HepG2 (cell line): ENCODE data around the gene THRAP3. TPM values are rescaled to one million over a fixed set of nuclear protein-coding genes. Genes with fewer than 3 reads are reported as not detected.

Experiments used
- ARNTL ChIP-seq: sonication (generic); formaldehyde crosslinking; IDR thresholded peaks from 2 replicates; pipeline ENCODE4 v1.4.0; 2020; ENCODE audit warnings: mild to moderate bottlenecking, missing genetic modification reagents
- E2F2 ChIP-seq: sonication (generic); formaldehyde crosslinking; IDR thresholded peaks from 2 replicates; pipeline ENCODE4 v1.4.0; 2020; ENCODE audit warnings: missing genetic modification reagents, borderline replicate concordance
- ETV5 ChIP-seq: IDR thresholded peaks from 2 replicates; pipeline ENCODE4 v1.6.1; 2018; ENCODE audit warnings: missing biosample characterization, missing genetic modification reagents, inconsistent platforms, borderline replicate concordance
- KDM4B ChIP-seq: sonication (generic); formaldehyde crosslinking; IDR thresholded peaks from 2 replicates; pipeline ENCODE4 v1.4.0; 2020; ENCODE audit warnings: missing genetic modification reagents
- KLF11 ChIP-seq: IDR thresholded peaks from 2 replicates; pipeline ENCODE4 v1.6.1; 2016; ENCODE audit warnings: missing compliant biosample characterization
- PTBP1 ChIP-seq: fragments of 200-400 bp; formaldehyde crosslinking; IDR thresholded peaks from 2 replicates; pipeline ENCODE4 v1.6.1; 2018; ENCODE audit warnings: low read length, low read depth; ENCODE audit not compliant: poor library complexity, severe bottlenecking
- RFXAP ChIP-seq: sonication (generic); formaldehyde crosslinking; IDR thresholded peaks from 2 replicates; pipeline ENCODE4 v1.4.0; 2020; ENCODE audit warnings: missing genetic modification reagents, borderline replicate concordance
- SMARCE1 ChIP-seq: fragments of 450-650 bp; IDR thresholded peaks from 2 replicates; pipeline ENCODE4 v1.6.1; 2017; ENCODE audit warnings: borderline replicate concordance
- SNRNP70 ChIP-seq: fragments of 200-400 bp; formaldehyde crosslinking; IDR thresholded peaks from 2 replicates; pipeline ENCODE4 v1.6.1; 2017; ENCODE audit warnings: mild to moderate bottlenecking, low read depth, low read length, moderate library complexity
- ZBTB44 ChIP-seq: sonication (generic); formaldehyde crosslinking; IDR thresholded peaks from 2 replicates; pipeline ENCODE4 v1.4.0; 2020; ENCODE audit warnings: missing genetic modification reagents
- ZFX ChIP-seq: sonication (generic); formaldehyde crosslinking; IDR thresholded peaks from 2 replicates; pipeline ENCODE4 v1.4.0; 2020; ENCODE audit warnings: mild to moderate bottlenecking, low read depth, missing genetic modification reagents, moderate library complexity
- ZIK1 ChIP-seq: sonication (generic); formaldehyde crosslinking; IDR thresholded peaks from 2 replicates; pipeline ENCODE4 v1.5.0; 2020; ENCODE audit warnings: mild to moderate bottlenecking, low read depth, missing genetic modification reagents, borderline replicate concordance
- ZNF180 ChIP-seq: sonication (generic); formaldehyde crosslinking; IDR thresholded peaks from 2 replicates; pipeline ENCODE4 v1.4.0; 2020; ENCODE audit warnings: low read depth, missing genetic modification reagents, borderline replicate concordance
- ZNF260 ChIP-seq: sonication (generic); formaldehyde crosslinking; IDR thresholded peaks from 2 replicates; pipeline ENCODE4 v1.4.0; 2020; ENCODE audit warnings: missing genetic modification reagents, low read depth, mild to moderate bottlenecking, borderline replicate concordance
- ZNF547 ChIP-seq: sonication (generic); formaldehyde crosslinking; IDR thresholded peaks from 2 replicates; pipeline ENCODE4 v1.5.1; 2020; ENCODE audit warnings: mild to moderate bottlenecking, missing genetic modification reagents
- ZNF549 ChIP-seq: sonication (generic); formaldehyde crosslinking; IDR thresholded peaks from 2 replicates; pipeline ENCODE4 v1.5.0; 2020; ENCODE audit warnings: missing genetic modification reagents
- ZNF629 ChIP-seq: sonication (generic); formaldehyde crosslinking; conservative IDR thresholded peaks from 2 replicates; pipeline ENCODE4 v1.5.0; 2020; ENCODE audit warnings: missing genetic modification reagents
- polyA plus RNA-seq, 8 experiments: library from polyadenylated mRNA; depleted of rRNA in 3 of 8; stranded (reverse) in 7 of 8; unstranded in 1 of 8; fragments of >200 nt; fragmentation: Illumina TruSeq in 4 of 8; extraction: Trizol in 4 of 8; gene quantifications; 2 replicates each; pipeline versions ENCODE4 v1.2.1 to v1.2.3, GENCODE V29; 2011 to 2016; ENCODE audit warnings: low read depth in 4 of 8, missing spikeins in 1 of 8, mixed read lengths in 1 of 8; ENCODE audit not compliant: insufficient read depth in 1 of 8
- total RNA-seq, 5 experiments: library from RNA; depleted of rRNA; stranded (reverse); fragments of >200 nt; fragmentation: Illumina TruSeq; extraction: Trizol; gene quantifications; 2 replicates each; pipeline ENCODE4 v1.2.3, GENCODE V29; 2016; ENCODE audit warnings: low read depth in 1 of 5
- TF ChIP-seq, protein P1 (sequence below): IDR thresholded peaks from 2 replicates; pipeline ENCODE4 v1.6.1; 2012; ENCODE audit warnings: inconsistent platforms
- TF ChIP-seq, protein P2 (sequence below): sonication (generic); formaldehyde crosslinking; IDR thresholded peaks from 2 replicates; pipeline ENCODE4 v1.5.1; 2020; ENCODE audit warnings: missing genetic modification reagents, mild to moderate bottlenecking, borderline replicate concordance
- TF ChIP-seq, protein P3 (sequence below): IDR thresholded peaks from 2 replicates; pipeline ENCODE4 v1.6.1; 2016; ENCODE audit warnings: mild to moderate bottlenecking
- TF ChIP-seq, protein P4 (sequence below): sonication (generic); formaldehyde crosslinking; IDR thresholded peaks from 2 replicates; pipeline ENCODE4 v1.5.0; 2020; ENCODE audit warnings: missing genetic modification reagents

Gene THRAP3
- total and polyA plus RNA-seq, 2 of the 13 experiments (the other 11 are each of a cell fraction or from before 2014, with no cell fraction given) = 45.0 to 92.6 TPM

DNA sequence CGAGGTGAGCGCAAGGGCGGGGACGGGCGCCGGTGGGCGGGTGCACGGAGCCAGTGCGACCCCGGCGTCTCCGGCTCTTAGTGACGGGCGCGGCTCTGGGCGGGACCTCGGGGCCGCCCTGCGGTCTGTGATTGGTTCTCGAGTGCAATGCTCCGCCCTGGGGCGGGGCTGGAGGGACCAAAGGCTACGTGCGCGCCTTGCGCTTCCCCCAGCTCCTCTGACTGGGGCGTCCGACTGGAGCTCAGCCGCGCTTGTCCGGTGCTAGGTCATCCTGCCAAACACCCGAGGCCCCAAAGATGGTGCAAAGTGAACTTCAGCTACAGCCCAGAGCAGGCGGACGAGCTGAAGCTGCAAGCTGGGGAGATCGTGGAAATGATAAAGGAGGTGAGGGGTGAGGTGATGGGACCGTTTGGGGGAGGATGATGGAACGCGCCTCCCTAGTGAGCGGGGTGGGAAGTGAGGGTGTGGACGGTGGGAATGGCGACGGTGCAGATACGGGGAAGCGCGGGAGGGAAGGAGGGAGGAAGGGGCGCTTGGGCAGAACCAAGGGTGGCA, 82.7 kb downstream of the THRAP3 start (continued):
- TF ChIP-seq ZIK1 (CRISPR knock-in tag) (peak; percentile 64; the same call in 1 of the 2 replicates), SNRNP70 (no peak), ARNTL (CRISPR knock-in tag) (no peak; the same call in 1 of the 2 replicates), E2F2 (CRISPR knock-in tag) (no peak), ZNF547 (peak; percentile 72; the same call in 1 of the 2 replicates), RFXAP (CRISPR knock-in tag) (no peak; the same call in 1 of the 2 replicates), KDM4B (CRISPR knock-in tag) (no peak), ETV5 (CRISPR knock-in tag) (peak; percentile 18; the same call in 1 of the 2 replicates), ZNF180 (CRISPR knock-in tag) (no peak), ZFX (CRISPR knock-in tag) (peak; percentile 75), ZNF629 (CRISPR knock-in tag) (0 out of 2 replicates have a peak, but pooled peaks have one; percentile 5), ZNF549 (CRISPR knock-in tag) (no peak), PTBP1 (no peak), ZBTB44 (CRISPR knock-in tag) (no peak), ZNF260 (CRISPR knock-in tag) (no peak), SMARCE1 (no peak), KLF11 (CRISPR knock-in tag) (no peak)
- TF ChIP-seq, protein P1, sequence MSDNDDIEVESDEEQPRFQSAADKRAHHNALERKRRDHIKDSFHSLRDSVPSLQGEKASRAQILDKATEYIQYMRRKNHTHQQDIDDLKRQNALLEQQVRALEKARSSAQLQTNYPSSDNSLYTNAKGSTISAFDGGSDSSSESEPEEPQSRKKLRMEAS = no peak; the same call in none of the 2 replicates
- TF ChIP-seq, protein P2, sequence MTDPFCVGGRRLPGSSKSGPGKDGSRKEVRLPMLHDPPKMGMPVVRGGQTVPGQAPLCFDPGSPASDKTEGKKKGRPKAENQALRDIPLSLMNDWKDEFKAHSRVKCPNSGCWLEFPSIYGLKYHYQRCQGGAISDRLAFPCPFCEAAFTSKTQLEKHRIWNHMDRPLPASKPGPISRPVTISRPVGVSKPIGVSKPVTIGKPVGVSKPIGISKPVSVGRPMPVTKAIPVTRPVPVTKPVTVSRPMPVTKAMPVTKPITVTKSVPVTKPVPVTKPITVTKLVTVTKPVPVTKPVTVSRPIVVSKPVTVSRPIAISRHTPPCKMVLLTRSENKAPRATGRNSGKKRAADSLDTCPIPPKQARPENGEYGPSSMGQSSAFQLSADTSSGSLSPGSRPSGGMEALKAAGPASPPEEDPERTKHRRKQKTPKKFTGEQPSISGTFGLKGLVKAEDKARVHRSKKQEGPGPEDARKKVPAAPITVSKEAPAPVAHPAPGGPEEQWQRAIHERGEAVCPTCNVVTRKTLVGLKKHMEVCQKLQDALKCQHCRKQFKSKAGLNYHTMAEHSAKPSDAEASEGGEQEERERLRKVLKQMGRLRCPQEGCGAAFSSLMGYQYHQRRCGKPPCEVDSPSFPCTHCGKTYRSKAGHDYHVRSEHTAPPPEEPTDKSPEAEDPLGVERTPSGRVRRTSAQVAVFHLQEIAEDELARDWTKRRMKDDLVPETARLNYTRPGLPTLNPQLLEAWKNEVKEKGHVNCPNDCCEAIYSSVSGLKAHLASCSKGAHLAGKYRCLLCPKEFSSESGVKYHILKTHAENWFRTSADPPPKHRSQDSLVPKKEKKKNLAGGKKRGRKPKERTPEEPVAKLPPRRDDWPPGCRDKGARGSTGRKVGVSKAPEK = no peak
- TF ChIP-seq, protein P3, sequence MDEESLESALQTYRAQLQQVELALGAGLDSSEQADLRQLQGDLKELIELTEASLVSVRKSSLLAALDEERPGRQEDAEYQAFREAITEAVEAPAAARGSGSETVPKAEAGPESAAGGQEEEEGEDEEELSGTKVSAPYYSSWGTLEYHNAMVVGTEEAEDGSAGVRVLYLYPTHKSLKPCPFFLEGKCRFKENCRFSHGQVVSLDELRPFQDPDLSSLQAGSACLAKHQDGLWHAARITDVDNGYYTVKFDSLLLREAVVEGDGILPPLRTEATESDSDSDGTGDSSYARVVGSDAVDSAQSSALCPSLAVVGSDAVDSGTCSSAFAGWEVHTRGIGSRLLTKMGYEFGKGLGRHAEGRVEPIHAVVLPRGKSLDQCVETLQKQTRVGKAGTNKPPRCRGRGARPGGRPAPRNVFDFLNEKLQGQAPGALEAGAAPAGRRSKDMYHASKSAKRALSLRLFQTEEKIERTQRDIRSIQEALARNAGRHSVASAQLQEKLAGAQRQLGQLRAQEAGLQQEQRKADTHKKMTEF = peak; percentile 9; the same call in 1 of the 2 replicates
- TF ChIP-seq, protein P4, sequence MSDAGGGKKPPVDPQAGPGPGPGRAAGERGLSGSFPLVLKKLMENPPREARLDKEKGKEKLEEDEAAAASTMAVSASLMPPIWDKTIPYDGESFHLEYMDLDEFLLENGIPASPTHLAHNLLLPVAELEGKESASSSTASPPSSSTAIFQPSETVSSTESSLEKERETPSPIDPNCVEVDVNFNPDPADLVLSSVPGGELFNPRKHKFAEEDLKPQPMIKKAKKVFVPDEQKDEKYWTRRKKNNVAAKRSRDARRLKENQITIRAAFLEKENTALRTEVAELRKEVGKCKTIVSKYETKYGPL (CRISPR knock-in tag) = no peak
